MG63 (cell line): ENCODE measurements around the gene NCK1. TPM values are rescaled to one million over a fixed set of nuclear protein-coding genes. Genes with fewer than 3 reads are reported as not detected.
"Not testable (repeated sequence)": the region's sequence is repeated elsewhere in the genome, so short reads cannot be mapped to it uniquely, and the experiment has no call there.

ENCODE experiments used
- DNase-seq: peaks from one replicate; pipeline ENCODE4 v3.0.0-alpha.2; 2020
- H3K27me3 ChIP-seq: fragments of 250-450 bp; sonication (Bioruptor Pico); 2 replicates; pipeline ENCODE4 v1.5.1; 2020; ENCODE audit warnings: mild to moderate bottlenecking, moderate library complexity
- H3K36me3 ChIP-seq: fragments of 250-450 bp; sonication (Bioruptor Pico); 2 replicates; pipeline ENCODE4 v1.5.1; 2020; ENCODE audit warnings: mild to moderate bottlenecking, moderate library complexity
- H3K4me3 ChIP-seq: fragments of 250-450 bp; sonication (Bioruptor Pico); 2 replicates; pipeline ENCODE4 v1.5.1; 2020; ENCODE audit warnings: mild to moderate bottlenecking, moderate library complexity
- H3K9me3 ChIP-seq: fragments of 250-450 bp; sonication (Bioruptor Pico); 2 replicates; pipeline ENCODE4 v1.5.1; 2020; ENCODE audit warnings: mild to moderate bottlenecking, moderate library complexity
- total RNA-seq: library from RNA; depleted of rRNA; stranded (reverse); fragments of >200 nt; shearing (Covaris generic); gene quantifications from 2 replicates; pipeline ENCODE4 v1.2.3, GENCODE V29; 2014; ENCODE audit warnings: low replicate concordance; rRNA removed

The NCK1 gene
- total RNA-seq, 1 experiment from 2014 or later: 48.6 TPM

DNA sequence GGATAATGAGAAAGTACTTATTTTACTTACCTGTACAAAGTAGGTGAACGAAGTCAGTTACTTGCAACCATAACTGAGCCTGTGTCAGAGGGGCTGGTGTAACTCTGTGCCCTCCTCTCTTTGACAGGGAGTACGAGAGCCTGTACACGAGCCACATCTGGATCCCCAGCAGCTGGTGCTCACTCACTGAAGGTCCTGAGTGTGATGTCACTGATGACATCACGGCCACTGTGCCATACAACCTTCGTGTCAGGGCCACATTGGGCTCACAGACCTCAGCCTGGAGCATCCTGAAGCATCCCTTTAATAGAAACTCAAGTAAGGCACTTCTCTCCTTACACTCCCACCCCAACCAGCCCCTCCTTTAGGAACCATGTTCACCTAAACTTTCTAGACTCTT, 120.0 kb downstream of the NCK1 start:
- H3K36me3 ChIP-seq: peaks cover 34% of the 10 kb centered on the region
- no peak overlapping the region for H3K4me3 ChIP-seq
- no peak for DNase-seq
- no peaks in the 10 kb centered on the region for H3K27me3 ChIP-seq
- no peaks in the 10 kb centered on the region for H3K9me3 ChIP-seq

DNA sequence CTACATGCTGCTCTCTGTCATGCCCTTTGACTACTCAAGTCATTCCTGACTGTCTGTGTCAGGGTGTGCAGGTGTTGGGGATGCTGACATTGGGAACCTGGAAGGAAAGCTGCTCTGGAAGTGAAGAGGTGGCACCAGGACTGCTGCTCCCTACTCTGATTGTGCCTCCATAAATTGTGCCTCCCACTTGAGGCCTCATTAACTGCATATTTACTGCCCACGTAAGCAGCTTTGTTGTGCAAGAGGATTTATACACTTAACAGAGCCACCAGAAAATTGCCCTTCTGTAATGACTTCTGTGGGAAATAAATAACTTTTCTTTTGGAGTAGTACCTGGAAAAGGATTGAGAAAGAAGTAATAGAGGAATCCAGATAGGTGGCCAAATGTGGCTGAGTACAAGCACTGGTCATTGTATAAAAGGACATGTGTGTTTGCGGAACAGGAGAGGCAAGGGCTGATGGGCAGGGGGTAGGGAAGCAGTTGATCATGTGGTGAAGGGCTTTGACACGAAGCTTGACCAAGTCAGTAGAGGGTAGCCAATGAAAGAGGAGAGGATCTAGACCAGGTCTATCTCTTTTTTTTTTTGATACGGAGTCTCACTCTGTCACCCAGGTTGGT, 120.6 kb downstream of the NCK1 start:
- Histone ChIP-seq H3K27me3 (no peaks in the 10 kb centered on the region), H3K4me3 (no peak overlapping the region), H3K36me3 (peaks cover 32% of the 10 kb centered on the region), H3K9me3 (no peaks in the 10 kb centered on the region)
- DNase-seq: no peak

DNA sequence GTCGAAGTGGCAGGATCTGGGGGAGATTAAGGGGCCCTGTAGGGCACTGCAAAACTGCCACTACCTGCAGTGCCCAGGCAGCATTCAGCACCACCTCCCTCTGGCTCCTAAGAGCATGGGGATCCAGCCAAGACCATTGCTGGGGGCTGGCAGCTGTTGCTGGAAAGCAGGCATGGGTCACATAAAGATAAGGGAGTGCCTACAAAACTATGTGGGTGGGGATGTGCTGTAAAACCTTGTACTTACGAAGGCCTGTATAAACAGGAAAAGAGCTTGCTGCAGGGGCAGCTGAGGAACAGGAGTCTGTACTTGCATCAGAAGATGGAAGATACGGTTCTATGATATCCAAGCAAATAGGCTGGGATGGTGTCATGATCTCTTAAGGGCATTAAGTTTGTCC, 122.8 kb downstream of the NCK1 start:
- Histone ChIP-seq H3K4me3 (no peak overlapping the region), H3K36me3 (peaks cover 32% of the 10 kb centered on the region), H3K9me3 (no peaks in the 10 kb centered on the region), H3K27me3 (no peaks in the 10 kb centered on the region)
- peak; percentile 89 for DNase-seq

DNA sequence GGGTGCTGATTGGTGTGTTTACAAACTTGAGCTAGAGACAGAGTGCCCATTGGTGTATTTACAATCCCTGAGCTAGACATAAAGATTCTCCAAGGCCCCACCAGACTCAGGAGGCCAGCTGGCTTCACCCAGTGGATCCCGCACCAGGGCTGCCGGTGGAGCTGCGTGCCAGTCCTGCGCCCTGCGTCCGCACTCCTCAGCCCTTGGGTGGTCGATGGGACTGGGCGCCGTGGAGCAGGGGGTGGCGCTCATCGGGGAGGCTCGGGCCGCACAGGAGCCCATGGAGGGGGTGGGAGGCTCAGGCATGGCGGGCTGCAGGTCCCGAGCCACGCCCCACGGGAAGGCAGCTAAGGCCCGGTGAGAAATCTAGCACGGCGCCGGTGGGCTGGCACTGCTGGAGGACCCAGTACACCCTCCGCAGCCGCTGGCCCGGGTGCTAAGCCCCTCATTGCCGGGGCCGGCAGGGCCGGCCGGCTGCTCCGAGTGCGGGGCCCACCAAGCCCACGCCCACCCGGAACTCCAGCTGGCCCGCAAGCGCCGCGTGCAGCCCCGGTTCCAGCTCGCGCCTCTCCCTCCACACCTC, 125.5 kb downstream of the NCK1 start:
- H3K9me3 ChIP-seq: not testable (repeated sequence)

DNA sequence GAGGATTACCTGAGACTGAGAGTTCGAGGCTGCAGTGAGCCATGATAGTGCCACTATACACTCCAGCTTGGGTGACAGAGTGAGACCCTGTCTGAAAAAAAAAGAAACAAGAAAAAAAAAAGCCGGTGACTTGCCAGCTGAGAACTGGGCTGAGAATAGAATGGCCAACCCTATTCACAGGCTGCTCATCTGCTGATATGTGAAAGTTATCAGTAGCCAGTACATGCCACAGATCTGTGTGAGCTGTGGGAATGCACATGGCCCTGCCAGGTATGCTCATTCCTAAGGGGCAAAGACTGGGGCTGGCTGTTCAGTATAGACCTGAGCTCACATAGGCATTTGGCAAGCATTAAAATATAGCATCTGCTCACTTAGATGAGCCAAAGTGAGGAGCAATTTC, 126.6 kb downstream of the NCK1 start:
- Histone ChIP-seq H3K9me3 (no peaks in the 10 kb centered on the region), H3K27me3 (no peaks in the 10 kb centered on the region), H3K36me3 (peaks cover 19% of the 10 kb centered on the region), H3K4me3 (no peak overlapping the region)
- DNase-seq: no peak

More for the DNA sequence above, 125.5 kb downstream of the NCK1 start:
- H3K4me3 ChIP-seq, H3K27me3 ChIP-seq, DNase-seq: not testable (repeated sequence)
- peaks cover 21% of the 10 kb centered on the region for H3K36me3 ChIP-seq

DNA sequence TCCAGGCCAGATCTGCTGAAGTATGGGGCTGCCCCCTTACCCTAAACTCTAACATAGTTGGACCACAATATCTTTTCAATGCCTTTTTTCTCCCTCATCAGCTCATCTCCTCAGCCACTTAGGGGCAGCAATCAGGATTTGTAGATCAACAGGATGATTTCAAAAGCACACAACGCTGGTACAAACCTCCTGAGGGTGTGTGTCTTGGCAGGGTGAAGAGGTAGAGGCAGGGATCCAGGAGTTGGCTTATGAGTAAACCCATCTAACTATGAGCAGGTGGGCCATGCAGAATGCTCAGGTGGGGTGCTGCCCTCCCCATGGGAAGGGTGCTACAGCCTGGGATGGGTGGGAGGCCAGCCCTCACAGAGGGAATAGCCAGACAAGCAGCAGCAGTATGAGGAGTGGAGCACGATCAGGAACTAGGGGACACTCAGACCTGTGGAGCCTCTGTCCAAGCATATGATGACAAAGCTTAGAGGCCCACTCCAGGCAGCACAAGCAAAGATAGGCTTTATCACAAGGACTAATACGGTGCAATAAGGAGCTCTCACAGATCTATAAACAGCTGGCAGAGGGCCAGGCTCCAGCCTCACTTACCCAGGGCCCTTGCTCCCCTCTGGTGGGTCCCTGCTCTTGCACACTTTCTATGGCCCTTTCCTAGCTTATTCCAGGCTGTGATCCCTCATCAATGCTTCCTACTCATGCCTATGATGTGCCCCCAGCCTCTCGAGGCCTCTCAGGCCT, 127.9 kb downstream of the NCK1 start:
- Histone ChIP-seq H3K9me3 (no peaks in the 10 kb centered on the region), H3K36me3 (peaks cover 19% of the 10 kb centered on the region), H3K27me3 (no peaks in the 10 kb centered on the region), H3K4me3 (no peak overlapping the region)
- DNase-seq: no peak

DNA sequence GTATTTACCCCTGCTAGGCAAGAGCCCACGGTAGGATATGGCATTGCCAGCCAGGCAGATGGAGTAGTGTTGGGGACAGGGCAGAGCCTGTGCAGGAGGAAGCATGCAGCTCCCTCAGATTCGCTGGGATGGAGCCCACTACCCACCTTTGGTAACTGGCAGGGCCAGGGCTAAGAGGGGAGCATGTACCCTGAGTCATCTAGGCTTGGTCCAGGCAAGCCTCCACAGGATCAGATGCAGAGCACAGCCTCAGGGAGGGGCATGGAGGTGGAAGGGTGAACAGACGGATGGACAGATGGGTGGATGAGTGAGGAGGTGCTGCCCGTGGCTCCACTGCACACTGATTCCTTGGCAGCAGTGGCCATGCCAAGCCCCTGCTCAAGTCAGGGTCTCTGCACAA, 128.8 kb downstream of the NCK1 start:
- Histone ChIP-seq H3K27me3 (no peaks in the 10 kb centered on the region), H3K4me3 (no peak overlapping the region), H3K36me3 (peaks cover 19% of the 10 kb centered on the region)

DNA sequence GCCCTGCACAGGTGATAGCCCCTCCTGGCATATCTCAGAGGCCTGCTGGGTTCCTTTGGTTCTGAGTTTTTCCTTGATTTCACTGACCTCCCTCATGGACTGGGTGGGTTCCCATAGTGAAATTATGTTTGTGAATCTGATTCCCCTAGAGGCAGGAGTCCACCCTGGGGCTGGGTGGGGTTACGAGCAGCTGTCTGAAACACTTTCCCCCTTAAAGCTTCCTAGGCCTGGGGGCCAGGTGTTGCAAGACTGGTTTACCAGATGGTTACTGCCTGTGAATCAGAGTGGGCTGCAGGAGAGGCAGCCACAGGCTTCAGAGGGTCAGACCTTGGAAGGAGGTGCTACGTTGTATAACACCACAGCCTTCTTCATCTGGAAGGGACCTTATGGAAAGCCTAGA, 130.1 kb downstream of the NCK1 start:
- DNase-seq: no peak
- no peak overlapping the region for H3K4me3 ChIP-seq
- H3K9me3 ChIP-seq: no peaks in the 10 kb centered on the region
- H3K36me3 ChIP-seq: peaks cover 24% of the 10 kb centered on the region
- H3K27me3 ChIP-seq: no peaks in the 10 kb centered on the region

More for the DNA sequence above, 128.8 kb downstream of the NCK1 start:
- DNase-seq: no peak
- no peaks in the 10 kb centered on the region for H3K9me3 ChIP-seq

DNA sequence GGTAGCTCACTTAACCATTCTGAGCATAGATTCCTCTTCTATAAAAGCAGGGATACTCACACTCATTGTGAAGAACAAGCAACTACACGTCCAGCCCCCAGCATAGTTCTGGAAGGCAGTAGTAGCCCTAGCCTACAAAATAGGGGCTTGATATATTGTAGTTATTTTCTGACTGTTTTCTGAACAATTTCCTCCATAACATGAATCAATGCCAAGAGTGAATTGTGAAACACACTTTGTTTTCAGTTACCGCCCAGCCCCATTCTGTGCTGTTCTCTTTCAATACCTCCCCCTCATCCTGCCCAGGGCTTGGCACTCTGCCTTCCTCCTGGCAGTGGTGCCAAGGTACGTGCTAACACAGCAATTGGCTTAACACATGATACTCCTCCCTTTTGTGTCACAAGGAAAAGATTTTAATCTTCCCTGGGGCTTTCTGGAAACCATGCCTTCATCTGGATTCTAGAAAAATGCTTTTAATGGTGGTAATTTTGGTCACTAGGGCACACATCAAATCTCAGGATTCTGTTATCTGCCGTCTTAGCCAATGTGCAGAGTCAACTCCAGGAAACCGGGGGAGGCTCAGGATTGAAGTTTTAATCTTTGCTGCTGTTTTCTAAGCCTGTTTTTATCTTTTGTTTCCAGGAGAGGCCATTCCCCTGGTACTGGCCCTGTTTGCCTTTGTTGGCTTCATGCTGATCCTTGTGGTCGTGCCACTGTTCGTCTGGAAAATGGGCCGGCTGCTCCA, 132.9 kb downstream of the NCK1 start:
- peaks cover 30% of the 10 kb centered on the region for H3K36me3 ChIP-seq
- no peaks in the 10 kb centered on the region for H3K9me3 ChIP-seq

DNA sequence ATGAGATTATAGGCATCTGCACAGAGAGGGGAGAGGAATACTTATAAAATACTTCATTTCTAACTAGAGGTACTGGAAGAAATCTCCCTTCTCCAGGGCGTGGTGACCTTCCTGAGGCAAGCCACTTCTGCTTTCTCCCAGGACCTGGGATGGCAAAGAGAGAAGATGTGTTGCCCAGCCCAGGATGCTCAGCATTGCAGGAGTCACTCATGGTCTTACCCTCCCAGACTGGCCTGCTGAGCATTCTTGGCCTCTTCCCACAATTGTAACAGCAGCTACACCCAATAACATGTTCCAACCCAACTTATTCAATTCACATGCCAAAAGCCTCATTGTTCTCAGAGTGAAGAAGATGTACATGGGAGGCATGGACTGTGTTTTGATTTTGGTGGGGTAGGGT, 133.6 kb downstream of the NCK1 start:
- H3K27me3 ChIP-seq: no peaks in the 10 kb centered on the region
- DNase-seq: peak; percentile 35
- H3K36me3 ChIP-seq: peaks cover 31% of the 10 kb centered on the region
- no peaks in the 10 kb centered on the region for H3K9me3 ChIP-seq
- no peak overlapping the region for H3K4me3 ChIP-seq

More for the DNA sequence above, 132.9 kb downstream of the NCK1 start:
- H3K27me3 ChIP-seq: no peaks in the 10 kb centered on the region
- DNase-seq: peak; percentile 97
- no peak overlapping the region for H3K4me3 ChIP-seq

Other genes starting within 250 kb of the NCK1 start
- 29.0 and 41.6 TPM in 2 replicates for gene STAG1, start 109.8 kb upstream of the NCK1 start, total RNA-seq
- 6.7 and 8.9 TPM in 2 replicates for gene SLC35G2, start 43.1 kb upstream of the NCK1 start, total RNA-seq
- gene IL20RB, start 95.8 kb downstream of the NCK1 start, total RNA-seq: 4.5 and 6.4 TPM in 2 replicates